ENCODE measurements around the gene PUS1. TPM values are rescaled to one million over a fixed set of nuclear protein-coding genes. Genes with fewer than 3 reads are reported as not detected.

The PUS1 gene
- total RNA-seq, 2 donors from 2014 or later: 37.3 to 56.7 TPM

DNA sequence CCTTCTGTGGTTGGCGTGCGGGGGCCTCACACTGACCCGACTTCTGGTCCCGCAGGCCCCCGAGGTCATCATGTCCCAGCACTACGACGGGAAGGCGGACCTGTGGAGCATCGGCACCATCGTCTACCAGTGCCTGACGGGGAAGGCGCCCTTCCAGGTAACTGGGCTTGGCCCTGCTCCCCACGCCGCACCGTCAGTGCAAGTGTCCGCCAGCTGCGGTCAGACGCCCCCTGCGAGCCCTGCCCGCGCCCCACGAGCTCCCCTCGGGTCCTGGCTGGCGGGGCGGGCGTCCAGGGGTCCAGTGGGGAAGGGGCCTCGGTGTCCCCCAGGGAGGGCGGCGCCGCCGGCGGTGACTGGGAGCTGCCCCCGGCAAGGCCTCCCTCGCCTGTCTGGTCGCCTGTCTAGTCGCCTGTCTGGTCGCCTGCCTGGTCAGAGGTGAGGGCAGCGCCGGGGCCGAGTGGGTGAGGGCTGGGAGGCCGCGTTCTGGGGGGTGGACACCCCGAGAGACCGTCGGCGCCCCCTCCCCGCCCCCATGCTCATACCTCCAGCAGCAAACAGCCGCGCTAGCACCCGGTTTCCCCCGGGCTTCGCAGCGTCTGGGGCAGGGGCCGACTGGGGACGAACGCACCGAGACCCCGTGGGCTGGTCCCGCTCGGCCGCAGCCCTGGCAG is 19.9 kb upstream of the PUS1 start:
- Mint-ChIP-seq H3K27me3 (ENCODE audit: insufficient read depth) (no peaks in the 10 kb centered on the region), H3K9me3 (no peaks in the 10 kb centered on the region), H3K4me1 (no peaks in the 10 kb centered on the region), H3K27ac (no peak overlapping the region), H3K4me3 (no peak overlapping the region), H3K36me3 (ENCODE audit: low read depth) (peaks cover 24% of the 10 kb centered on the region)
- H3K36me3 ChIP-seq (ENCODE audit: control insufficient read depth, insufficient read depth, low read length): peaks cover 26% of the 10 kb centered on the region
- no peaks in the 10 kb centered on the region for H3K9me3 ChIP-seq (ENCODE audit: control insufficient read depth, low read length)
- DNase-seq: no peak
- TF ChIP-seq, protein P1, sequence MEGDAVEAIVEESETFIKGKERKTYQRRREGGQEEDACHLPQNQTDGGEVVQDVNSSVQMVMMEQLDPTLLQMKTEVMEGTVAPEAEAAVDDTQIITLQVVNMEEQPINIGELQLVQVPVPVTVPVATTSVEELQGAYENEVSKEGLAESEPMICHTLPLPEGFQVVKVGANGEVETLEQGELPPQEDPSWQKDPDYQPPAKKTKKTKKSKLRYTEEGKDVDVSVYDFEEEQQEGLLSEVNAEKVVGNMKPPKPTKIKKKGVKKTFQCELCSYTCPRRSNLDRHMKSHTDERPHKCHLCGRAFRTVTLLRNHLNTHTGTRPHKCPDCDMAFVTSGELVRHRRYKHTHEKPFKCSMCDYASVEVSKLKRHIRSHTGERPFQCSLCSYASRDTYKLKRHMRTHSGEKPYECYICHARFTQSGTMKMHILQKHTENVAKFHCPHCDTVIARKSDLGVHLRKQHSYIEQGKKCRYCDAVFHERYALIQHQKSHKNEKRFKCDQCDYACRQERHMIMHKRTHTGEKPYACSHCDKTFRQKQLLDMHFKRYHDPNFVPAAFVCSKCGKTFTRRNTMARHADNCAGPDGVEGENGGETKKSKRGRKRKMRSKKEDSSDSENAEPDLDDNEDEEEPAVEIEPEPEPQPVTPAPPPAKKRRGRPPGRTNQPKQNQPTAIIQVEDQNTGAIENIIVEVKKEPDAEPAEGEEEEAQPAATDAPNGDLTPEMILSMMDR (conservative IDR thresholded peaks at IDR 0.05): no peak
- no peak overlapping the region for H3K9ac ChIP-seq (ENCODE audit: extremely low read depth, low read length, poor library complexity, severe bottlenecking)
- no peak overlapping the region for H3K4me3 ChIP-seq (ENCODE audit: low read length)
- no peaks in the 10 kb centered on the region for H3K4me1 ChIP-seq (ENCODE audit: control insufficient read depth, insufficient read depth, low read length)
- WGBS, 2 experiments (ENCODE audit: insufficient coverage in 1 of 2, insufficient read length in 1 of 2): 96 to 97% methylated on average over 52 to 61 of the region's 61 CpGs
- no peaks in the 10 kb centered on the region for H3K27me3 ChIP-seq (ENCODE audit: control insufficient read depth, insufficient read depth, low read length, poor library complexity, severe bottlenecking)
- H3K27ac ChIP-seq (ENCODE audit: low read depth, low read length): no peak overlapping the region

DNA sequence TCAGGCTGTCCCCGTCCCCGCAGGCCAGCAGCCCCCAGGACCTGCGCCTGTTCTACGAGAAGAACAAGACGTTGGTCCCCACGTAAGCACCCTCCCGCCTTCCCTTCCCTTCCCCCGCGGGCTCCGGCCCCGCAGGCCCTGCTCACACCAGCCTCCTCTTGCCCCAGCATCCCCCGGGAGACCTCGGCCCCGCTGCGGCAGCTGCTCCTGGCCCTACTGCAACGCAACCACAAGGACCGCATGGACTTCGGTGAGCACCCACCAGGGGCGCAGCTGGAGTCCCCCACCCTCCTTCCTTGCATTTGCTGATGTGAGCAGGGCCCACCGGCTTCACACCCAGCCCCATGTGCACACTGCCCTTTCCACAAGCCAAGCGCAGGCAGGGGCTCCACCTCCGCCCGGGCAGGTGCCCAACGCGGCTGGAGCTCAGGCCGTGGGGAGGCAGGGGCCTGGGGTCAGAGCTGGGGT is 19.3 kb upstream of the PUS1 start:
- TF ChIP-seq, protein P1 (conservative IDR thresholded peaks at IDR 0.05): no peak
- WGBS, 2 experiments (ENCODE audit: insufficient coverage in 1 of 2, insufficient read length in 1 of 2): 94 to 96% methylated on average over 9 to 26 of the region's 26 CpGs

GRCh38 chr12:131910302-131911027 is 18.6 kb upstream of the PUS1 start:
- H3K4me1 Mint-ChIP-seq: no peaks in the 10 kb centered on the region
- no peak overlapping the region for H3K4me3 Mint-ChIP-seq
- WGBS, 2 experiments (ENCODE audit: insufficient coverage in 1 of 2, insufficient read length in 1 of 2): 94 to 97% methylated on average over 11 to 21 of the region's 23 CpGs
- Histone ChIP-seq H3K27me3 (ENCODE audit: control insufficient read depth, insufficient read depth, low read length, poor library complexity, severe bottlenecking) (no peaks in the 10 kb centered on the region), H3K9ac (ENCODE audit: extremely low read depth, low read length, poor library complexity, severe bottlenecking) (no peak overlapping the region), H3K27ac (ENCODE audit: low read depth, low read length) (no peak overlapping the region), H3K36me3 (ENCODE audit: control insufficient read depth, insufficient read depth, low read length) (peaks cover 26% of the 10 kb centered on the region), H3K4me3 (ENCODE audit: low read length) (no peak overlapping the region), H3K9me3 (ENCODE audit: control insufficient read depth, low read length) (no peaks in the 10 kb centered on the region), H3K4me1 (ENCODE audit: control insufficient read depth, insufficient read depth, low read length) (no peaks in the 10 kb centered on the region)
- no peak overlapping the region for H3K27ac Mint-ChIP-seq
- TF ChIP-seq, protein P1 (conservative IDR thresholded peaks at IDR 0.05): no peak
- DNase-seq: no peak
- H3K36me3 Mint-ChIP-seq (ENCODE audit: low read depth): peaks cover 31% of the 10 kb centered on the region
- no peaks in the 10 kb centered on the region for H3K27me3 Mint-ChIP-seq (ENCODE audit: insufficient read depth)
- H3K9me3 Mint-ChIP-seq: no peaks in the 10 kb centered on the region

More for the DNA sequence above, 19.3 kb upstream of the PUS1 start:
- no peak overlapping the region for H3K9ac ChIP-seq (ENCODE audit: extremely low read depth, low read length, poor library complexity, severe bottlenecking)
- no peaks in the 10 kb centered on the region for H3K9me3 Mint-ChIP-seq
- no peak overlapping the region for H3K4me3 Mint-ChIP-seq
- H3K36me3 ChIP-seq (ENCODE audit: control insufficient read depth, insufficient read depth, low read length): peaks cover 26% of the 10 kb centered on the region
- no peaks in the 10 kb centered on the region for H3K27me3 Mint-ChIP-seq (ENCODE audit: insufficient read depth)
- H3K4me1 Mint-ChIP-seq: no peaks in the 10 kb centered on the region
- no peaks in the 10 kb centered on the region for H3K9me3 ChIP-seq (ENCODE audit: control insufficient read depth, low read length)
- no peak overlapping the region for H3K4me3 ChIP-seq (ENCODE audit: low read length)
- no peak overlapping the region for H3K27ac Mint-ChIP-seq
- H3K27ac ChIP-seq (ENCODE audit: low read depth, low read length): no peak overlapping the region
- H3K36me3 Mint-ChIP-seq (ENCODE audit: low read depth): peaks cover 29% of the 10 kb centered on the region
- no peak for DNase-seq
- H3K4me1 ChIP-seq (ENCODE audit: control insufficient read depth, insufficient read depth, low read length): no peaks in the 10 kb centered on the region
- H3K27me3 ChIP-seq (ENCODE audit: control insufficient read depth, insufficient read depth, low read length, poor library complexity, severe bottlenecking): no peaks in the 10 kb centered on the region
